Measurements from ENCODE around the gene SH3GLB2. TPM values are rescaled to one million over a fixed set of nuclear protein-coding genes. Genes with fewer than 3 reads are reported as not detected.
A peak's percentile ranks its signal among the peaks of the same experiment; 100 is the strongest.

SH3GLB2 gene
- total and polyA plus RNA-seq, 2 of the 8 experiments (the other 6 are each of a cell fraction or from before 2014, with no cell fraction given): 52.7 to 79.9 TPM

- H3K9me3 ChIP-seq (ENCODE audit: insufficient read depth in 2 of 2, low read depth in 1 of 2, low read length in 1 of 2): no peaks in the 10 kb centered on the region
- H4K20me1 ChIP-seq (replicated peaks in 1 of 2; ENCODE audit: control insufficient read depth in 1 of 2, insufficient read depth in 2 of 2, low read length in 2 of 2): peaks cover 0 to 5% of the 10 kb centered on the region in 2 experiments
- DNase-seq (ENCODE audit: low read depth in 1 of 2, low spot score in 2 of 2) (peak; percentile 90 to 95), FAIRE-seq (peak; percentile 60)
- peak within 1 kb of the TSS; percentile 30 for H3K56ac ChIP-seq (replicated peaks; ENCODE audit: insufficient read length, low read depth, low read length)
- no peak within 1 kb of the TSS for H2BK120ac ChIP-seq (replicated peaks; ENCODE audit: low read depth, low read length)
- peak within 1 kb of the TSS; percentile 78 to 89 for H3K4me2 ChIP-seq (ENCODE audit: insufficient read depth in 1 of 2, low read depth in 2 of 2, low read length in 2 of 2)
- H3K4me1 ChIP-seq (replicated peaks in 1 of 4; ENCODE audit: control insufficient read depth in 3 of 4, insufficient read depth in 4 of 4, low read length in 3 of 4): peaks cover 0 to 10% (median 5%) of the 10 kb centered on the region in 4 experiments; a peak in 5 of 7 replicates
- H3K4me3 ChIP-seq (ENCODE audit: extremely low read depth in 1 of 4, insufficient read depth in 2 of 4, low read depth in 3 of 4, low read length in 4 of 4): peak within 1 kb of the TSS; percentile 87 to 97 (median 90)
- CTCF ChIA-PET (ENCODE audit: partially characterized antibody): interaction anchor here (1.3 to 1.6 kb wide), 2 partner anchors 26 to 29 kb away, joined by 3 to 7 read pairs; no protein-coding TSS in a partner anchor
- peaks cover 0 to 3% (median 1%) of the 10 kb centered on the region in 4 experiments; a peak in 3 of 8 replicates for H3K36me3 ChIP-seq (ENCODE audit: control insufficient read depth in 2 of 4, insufficient read depth in 4 of 4, low read length in 3 of 4)
- H3K79me2 ChIP-seq (ENCODE audit: control insufficient read depth in 1 of 2, insufficient read depth in 2 of 2, low read length in 2 of 2): peaks cover 0 to 23% of the 10 kb centered on the region in 2 experiments; a peak in 2 of 4 replicates
- H2BK12ac ChIP-seq (ENCODE audit: low read depth, low read length): no peak within 1 kb of the TSS
- POLR2A ChIA-PET (ENCODE audit: partially characterized antibody): interaction anchor here (0.6 to 1.1 kb wide), 6 partner anchors 14 to 476 kb away, joined by 3 to 7 read pairs (median 4); no protein-coding TSS in a partner anchor
- H2AFZ ChIP-seq (ENCODE audit: low read length): no peak within 1 kb of the TSS
- no peak within 1 kb of the TSS for H2AK5ac ChIP-seq (ENCODE audit: low read depth, low read length)
- H3K18ac ChIP-seq (ENCODE audit: extremely low read depth, low read length): no peak within 1 kb of the TSS; the same call in 1 of the 2 replicates
- H3K4ac ChIP-seq (replicated peaks; ENCODE audit: insufficient read length, low read depth, low read length): peak within 1 kb of the TSS; percentile 66
- peaks cover 7% of the 10 kb centered on the region for H3K79me1 ChIP-seq (ENCODE audit: low read depth, low read length)
- no peak within 1 kb of the TSS for H3K14ac ChIP-seq (ENCODE audit: insufficient read length)
- no peak within 1 kb of the TSS for H4K91ac ChIP-seq (replicated peaks; ENCODE audit: insufficient read length, low read length)
- H2BK20ac ChIP-seq (ENCODE audit: low read length): no peak within 1 kb of the TSS
- peak within 1 kb of the TSS; percentile 1; the same call in 1 of the 2 replicates for H4K8ac ChIP-seq (ENCODE audit: extremely low read depth, insufficient read depth, low read length)
- H4K5ac ChIP-seq (ENCODE audit: insufficient read length, low read depth, low read length): peak within 1 kb of the TSS; percentile 5
- no peak within 1 kb of the TSS for H3K27ac ChIP-seq (ENCODE audit: low read depth, low read length)
- H2BK15ac ChIP-seq (ENCODE audit: low read length): 0 out of 2 replicates have a peak within 1 kb of the TSS, but pooled peaks have one; percentile 46
- no peak within 1 kb of the TSS for H3K23ac ChIP-seq (ENCODE audit: insufficient read length)
- H3K23me2 ChIP-seq (ENCODE audit: low read depth, low read length): peaks cover 7% of the 10 kb centered on the region
- peak within 1 kb of the TSS; percentile 51 to 65 (median 63) for H3K9ac ChIP-seq (replicated peaks in 1 of 4; ENCODE audit: extremely low read depth in 1 of 4, low read depth in 3 of 4, low read length in 3 of 4)
- no peak within 1 kb of the TSS; the same call in 1 of the 2 replicates for H2BK5ac ChIP-seq (ENCODE audit: low read depth, low read length)
- no peaks in the 10 kb centered on the region for H3K27me3 ChIP-seq (replicated peaks in 1 of 4; ENCODE audit: control insufficient read depth in 3 of 4, extremely low read depth in 1 of 4, insufficient read depth in 3 of 4, low read length in 3 of 4)
- 2% methylated on average over 38 of the region's 49 CpGs; no CpG with 5 or more reads in 1 of the 2 experiments for WGBS, 2 experiments (ENCODE audit: extremely low coverage in 1 of 2, insufficient coverage in 1 of 2, insufficient read length in 1 of 2, insufficient replicate concordance in 2 of 2, low coverage in 1 of 2, low lambda C conversion rate in 2 of 2, missing lambda C conversion rate in 1 of 2)
- TF ChIP-seq RBBP5 (IDR thresholded peaks at IDR 0.05; ENCODE audit: borderline replicate concordance, low read depth, low read length): no peak
- no peak for TF ChIP-seq NANOG (IDR thresholded peaks at IDR 0.05; ENCODE audit: insufficient read depth, low read depth, low read length, poor library complexity, severe bottlenecking)
- no peak for TF ChIP-seq CTBP2 (IDR thresholded peaks at IDR 0.05; ENCODE audit: borderline replicate concordance, insufficient read depth, insufficient read length, low read length)
- 0 out of 3 replicates have a peak, but pooled peaks of 1 of the 2 experiments have one; percentile 55 for TF ChIP-seq EP300 (IDR thresholded peaks at IDR 0.05; ENCODE audit: borderline replicate concordance in 1 of 2, low read depth in 2 of 2, low read length in 2 of 2)
- peak; percentile 41; the same call in 1 of the 2 replicates for TF ChIP-seq CEBPB (IDR thresholded peaks at IDR 0.05; ENCODE audit: low read depth, low read length)
- no peak for TF ChIP-seq RAD21 (IDR thresholded peaks at IDR 0.05 in 1 of 2, conservative IDR thresholded peaks at IDR 0.05 in 1 of 2; ENCODE audit: low read depth in 2 of 2, low read length in 2 of 2)
- TF ChIP-seq CBX5 (IDR thresholded peaks at IDR 0.05; ENCODE audit: low read depth, low read length): no peak
- TF ChIP-seq KDM4A (IDR thresholded peaks at IDR 0.05; ENCODE audit: low read depth, low read length, severe bottlenecking): no peak
- no peak for TF ChIP-seq SIRT6 (IDR thresholded peaks at IDR 0.05; ENCODE audit: low read length)
- TF ChIP-seq SRF (IDR thresholded peaks at IDR 0.05; ENCODE audit: low read depth, low read length): no peak
- no peak for TF ChIP-seq JUND (IDR thresholded peaks at IDR 0.05; ENCODE audit: low read length)
Measured at GRCh38 chr9:129036241-129036922, 8.3 kb upstream of the SH3GLB2 start, which contains the start of gene MIGA2. TSS of gene MIGA2 (plus strand) at chr9:129036626. CDS start at chr9:129040595, 3,969 bp downstream.
